CD4-positive, alpha-beta T cell treated with Interleukin-21 for 1 hour (primary cell): ENCODE data around the gene SETD1A.
"Not testable (repeated sequence)": the region's sequence is repeated elsewhere in the genome, so short reads cannot be mapped to it uniquely, and the experiment has no call there.

Experiments
- DNase-seq: peaks from one replicate; pipeline ENCODE4 v3.0.0-alpha.2; 2020

Gene SETD1A

DNA sequence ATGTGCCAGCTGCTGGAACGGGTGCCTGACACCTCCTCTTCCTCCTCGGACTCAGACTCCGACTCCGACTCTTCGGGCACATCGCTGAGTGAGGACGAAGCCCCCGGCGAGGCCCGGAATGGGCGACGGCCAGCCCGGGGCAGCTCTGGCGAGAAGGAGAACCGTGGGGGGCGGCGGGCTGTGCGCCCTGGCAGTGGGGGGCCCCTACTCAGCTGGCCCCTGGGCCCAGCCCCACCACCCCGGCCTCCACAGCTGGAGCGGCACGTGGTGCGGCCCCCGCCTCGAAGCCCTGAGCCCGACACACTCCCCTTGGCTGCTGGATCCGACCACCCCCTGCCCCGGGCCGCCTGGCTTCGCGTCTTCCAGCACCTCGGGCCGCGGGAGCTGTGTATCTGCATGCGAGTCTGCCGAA is 27.4 kb upstream of the SETD1A start:
- DNase-seq: no peak

DNA sequence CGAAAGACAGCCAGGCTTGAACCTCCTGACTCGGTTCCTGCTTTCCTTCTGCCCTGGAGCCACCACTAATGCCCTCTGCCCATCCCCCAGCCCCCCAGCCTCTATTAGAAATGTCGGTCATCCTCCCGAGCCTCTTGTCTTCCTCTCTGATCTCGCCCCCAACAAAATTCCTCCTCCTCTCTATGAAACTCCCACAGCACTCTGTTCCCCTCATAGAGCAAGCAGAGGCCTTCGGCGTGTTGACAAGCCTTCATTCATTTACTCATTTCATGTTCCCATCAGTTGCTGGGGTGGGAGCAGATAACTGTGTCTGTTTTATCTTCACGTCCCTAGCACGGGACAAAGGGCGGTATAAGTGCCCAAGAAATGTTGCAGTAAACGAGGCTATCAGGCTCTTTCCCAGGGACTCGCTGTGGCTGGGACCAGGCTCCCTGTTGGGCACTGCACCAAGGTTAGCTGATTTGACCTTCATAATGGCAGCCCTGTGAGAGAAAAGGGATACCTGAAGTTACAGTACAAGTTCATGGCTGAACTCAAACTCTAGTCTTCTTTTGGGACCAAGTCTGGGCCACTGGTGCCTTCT is 26.4 kb upstream of the SETD1A start:
- DNase-seq: no peak

DNA sequence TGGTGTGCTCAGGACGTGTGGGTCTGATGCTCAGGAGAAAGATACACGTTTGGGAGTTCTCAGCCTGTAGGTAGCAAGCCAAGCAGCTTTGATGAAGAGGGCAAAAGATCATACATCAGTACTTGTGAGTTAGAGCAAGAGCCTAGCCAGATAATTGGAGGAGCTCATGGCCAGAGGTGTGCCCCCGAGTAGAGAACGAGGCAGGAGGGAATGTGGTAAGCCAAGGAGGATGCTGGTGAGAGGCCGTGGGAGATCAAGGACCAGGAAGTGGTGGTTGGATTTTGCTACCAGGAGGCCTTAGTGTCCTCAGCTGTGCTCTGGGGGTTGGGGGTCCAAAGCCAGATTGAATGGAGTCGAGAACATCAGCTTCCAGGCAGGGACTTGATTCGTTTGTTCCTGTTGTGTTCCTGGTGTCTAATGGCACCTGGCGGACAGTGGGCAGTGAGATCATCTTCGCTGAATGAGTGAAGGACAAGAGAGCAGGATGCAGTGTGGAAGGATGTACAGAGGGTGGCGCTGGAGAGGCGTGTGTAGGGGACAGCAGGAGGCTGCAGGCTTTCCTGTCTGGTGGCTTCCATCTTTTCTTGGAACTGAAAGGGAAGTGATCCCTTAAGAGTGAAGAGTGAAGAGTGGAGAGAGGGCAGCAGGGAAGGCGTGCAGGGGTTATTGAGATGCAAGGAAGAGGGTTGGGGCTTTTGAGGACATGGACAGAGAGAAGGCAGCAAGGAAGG is 22.6 kb upstream of the SETD1A start:
- peak; percentile 32 for DNase-seq

DNA sequence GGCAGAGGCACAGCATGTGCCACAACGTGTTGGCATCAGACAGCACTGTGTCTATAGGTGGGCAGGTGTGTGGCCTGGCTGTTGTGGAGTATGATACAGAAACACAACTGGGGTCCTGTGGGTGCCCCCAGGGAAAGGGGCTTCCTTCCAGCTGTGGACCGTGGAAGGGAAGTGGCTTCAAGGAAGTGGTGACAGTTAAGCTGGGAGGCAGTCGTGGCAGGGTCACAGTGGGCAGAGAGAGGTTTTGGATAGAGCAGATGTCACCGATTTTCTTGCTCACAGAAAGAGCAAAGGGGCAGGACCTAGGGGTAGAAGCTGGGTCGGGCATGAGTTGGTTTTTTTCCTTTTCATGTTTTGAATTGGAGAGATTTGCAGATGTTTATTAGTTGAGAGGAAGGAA is 19.9 kb upstream of the SETD1A start:
- no peak for DNase-seq

DNA sequence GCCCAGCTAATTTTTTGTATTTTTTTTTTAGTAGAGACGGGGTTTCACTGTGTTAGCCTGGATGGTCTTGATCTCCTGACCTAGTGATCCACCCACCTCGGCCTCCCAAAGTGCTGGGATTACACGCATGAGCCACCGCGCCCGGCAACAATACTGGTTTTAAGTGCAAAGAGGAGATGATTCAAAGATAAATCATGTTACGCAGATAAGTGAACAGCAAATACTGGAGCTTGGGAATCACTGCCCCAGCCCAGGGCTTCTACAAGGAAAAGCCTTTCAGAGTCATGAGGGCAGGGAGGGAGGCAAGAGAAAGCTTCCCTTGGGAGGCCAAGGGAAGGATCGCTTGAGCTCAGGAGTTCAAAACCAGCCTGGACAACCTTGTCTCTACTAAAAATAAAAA is 18.0 kb upstream of the SETD1A start:
- not testable (repeated sequence) for DNase-seq

DNA sequence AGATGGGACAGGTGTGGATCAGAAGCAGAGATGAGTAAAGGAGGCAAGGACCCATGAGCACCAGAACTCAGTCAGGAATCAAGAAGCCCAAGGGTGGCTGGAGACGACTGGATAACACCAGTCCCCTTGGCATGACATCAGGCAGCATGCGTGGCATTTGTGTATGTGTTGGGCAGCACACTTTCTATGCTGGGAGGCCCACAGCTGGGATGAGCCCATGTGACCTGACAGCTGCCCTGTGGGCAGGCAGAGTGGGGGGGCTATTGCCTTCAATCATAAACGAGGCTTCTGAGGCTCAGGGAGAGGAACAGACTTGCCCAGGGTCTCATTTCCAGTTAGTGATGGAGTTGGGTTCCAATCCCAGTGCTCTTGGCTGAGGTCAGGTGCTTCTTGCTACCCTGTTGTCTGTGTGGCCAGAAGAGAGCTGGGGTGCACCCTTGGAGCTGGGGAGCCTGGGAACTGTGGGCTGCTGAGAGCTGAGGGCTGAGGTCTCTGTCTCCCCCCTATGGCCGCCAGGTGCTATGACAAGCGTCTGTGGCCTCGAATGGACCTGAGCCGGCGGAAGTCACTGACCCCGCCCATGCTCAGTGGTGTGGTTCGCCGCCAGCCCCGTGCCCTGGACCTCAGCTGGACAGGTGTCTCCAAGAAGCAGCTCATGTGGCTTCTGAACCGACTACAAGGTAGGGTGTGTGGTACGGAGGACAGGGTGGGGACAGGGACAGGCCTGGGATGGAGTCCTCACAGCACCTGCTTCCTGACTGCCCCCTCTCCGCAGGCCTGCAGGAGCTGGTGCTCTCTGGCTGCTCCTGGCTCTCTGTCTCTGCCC is 15.7 kb upstream of the SETD1A start:
- DNase-seq: peak; percentile 74

DNA sequence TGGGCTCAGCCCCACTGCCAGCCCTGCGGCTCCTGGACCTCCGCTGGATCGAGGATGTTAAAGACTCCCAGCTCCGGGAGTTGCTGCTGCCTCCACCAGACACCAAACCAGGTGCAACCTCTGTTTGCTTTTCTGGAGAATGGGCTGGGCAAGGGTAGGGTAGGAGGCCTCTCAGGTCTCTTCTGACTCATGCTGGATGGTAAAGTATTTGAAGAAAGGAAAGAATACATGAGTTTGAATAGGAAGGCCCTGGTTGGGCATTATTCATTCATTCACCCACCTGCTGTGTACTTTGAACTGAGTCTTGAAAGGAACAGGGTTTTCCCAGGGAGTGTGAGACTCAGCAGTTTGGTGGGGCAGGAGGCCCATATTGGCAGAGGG is 15.1 kb upstream of the SETD1A start:
- no peak for DNase-seq

DNA sequence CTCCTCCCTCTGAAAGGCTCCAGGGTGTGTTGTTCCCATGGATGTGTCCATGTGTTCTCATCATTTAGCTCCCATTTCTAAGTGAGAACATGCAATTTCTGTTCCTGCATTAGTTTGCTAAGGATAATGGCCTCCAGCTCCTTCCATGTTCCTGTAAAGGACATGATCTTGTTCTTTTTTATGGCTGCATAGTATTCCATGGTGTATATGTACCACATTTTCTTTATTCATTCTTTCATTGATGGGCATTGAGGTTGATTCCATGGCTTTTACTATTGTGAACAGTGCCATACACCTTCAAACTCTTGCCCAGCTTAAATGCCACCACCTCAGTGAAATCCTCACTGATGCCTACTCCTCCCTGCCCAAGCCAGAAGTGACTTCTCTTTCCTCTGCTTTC is 13.2 kb upstream of the SETD1A start:
- no peak for DNase-seq

DNA sequence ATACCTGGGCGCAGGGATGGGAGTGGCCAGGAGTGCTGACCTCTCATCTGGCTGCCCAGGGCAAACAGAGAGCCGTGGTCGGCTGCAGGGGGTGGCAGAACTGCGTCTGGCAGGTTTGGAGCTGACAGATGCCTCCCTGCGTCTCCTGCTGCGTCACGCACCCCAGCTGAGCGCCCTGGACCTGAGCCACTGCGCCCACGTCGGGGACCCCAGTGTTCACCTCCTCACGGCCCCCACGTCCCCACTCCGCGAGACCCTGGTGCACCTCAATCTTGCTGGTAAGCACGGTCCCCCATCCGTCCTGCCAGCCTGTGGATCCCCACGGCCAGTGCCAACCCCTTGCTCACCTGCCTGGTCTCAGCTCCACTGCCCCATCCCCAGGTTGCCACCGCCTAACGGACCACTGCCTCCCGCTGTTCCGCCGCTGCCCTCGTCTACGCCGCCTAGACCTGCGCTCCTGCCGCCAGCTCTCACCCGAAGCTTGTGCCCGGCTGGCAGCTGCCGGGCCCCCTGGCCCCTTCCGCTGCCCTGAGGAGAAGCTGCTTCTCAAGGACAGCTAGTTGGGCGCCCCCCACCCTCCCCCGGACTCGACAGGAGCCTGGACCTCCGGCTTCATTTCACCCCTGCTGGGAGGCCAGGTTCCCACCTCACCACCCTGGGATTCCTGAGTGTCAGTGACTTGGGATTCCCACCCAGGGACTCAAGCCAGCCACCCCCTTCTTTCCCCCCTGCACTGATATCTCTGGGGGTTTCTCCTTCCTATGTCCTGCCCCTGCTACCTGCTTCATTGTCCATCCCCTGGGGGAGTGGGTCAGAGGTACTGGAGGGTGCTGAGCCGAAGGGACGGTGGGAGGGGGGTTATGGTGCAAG is 10.6 kb upstream of the SETD1A start:
- no peak for DNase-seq

DNA sequence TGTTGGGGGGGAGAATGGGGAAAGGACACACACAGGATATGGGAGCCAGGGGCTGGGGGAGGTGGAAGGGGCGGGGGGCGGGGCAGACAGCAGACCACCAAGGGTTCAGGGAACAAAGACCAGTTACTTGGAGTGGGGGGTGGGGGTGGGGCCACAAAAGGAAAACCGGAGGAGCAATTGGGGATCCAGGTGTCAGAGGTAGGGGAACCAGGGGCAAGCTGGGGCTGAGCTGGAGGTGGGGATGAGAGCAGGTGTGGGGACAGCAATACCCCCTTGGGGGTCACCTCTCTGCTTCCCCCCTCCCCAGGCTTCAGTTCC is 10.1 kb upstream of the SETD1A start:
- DNase-seq: no peak

DNA sequence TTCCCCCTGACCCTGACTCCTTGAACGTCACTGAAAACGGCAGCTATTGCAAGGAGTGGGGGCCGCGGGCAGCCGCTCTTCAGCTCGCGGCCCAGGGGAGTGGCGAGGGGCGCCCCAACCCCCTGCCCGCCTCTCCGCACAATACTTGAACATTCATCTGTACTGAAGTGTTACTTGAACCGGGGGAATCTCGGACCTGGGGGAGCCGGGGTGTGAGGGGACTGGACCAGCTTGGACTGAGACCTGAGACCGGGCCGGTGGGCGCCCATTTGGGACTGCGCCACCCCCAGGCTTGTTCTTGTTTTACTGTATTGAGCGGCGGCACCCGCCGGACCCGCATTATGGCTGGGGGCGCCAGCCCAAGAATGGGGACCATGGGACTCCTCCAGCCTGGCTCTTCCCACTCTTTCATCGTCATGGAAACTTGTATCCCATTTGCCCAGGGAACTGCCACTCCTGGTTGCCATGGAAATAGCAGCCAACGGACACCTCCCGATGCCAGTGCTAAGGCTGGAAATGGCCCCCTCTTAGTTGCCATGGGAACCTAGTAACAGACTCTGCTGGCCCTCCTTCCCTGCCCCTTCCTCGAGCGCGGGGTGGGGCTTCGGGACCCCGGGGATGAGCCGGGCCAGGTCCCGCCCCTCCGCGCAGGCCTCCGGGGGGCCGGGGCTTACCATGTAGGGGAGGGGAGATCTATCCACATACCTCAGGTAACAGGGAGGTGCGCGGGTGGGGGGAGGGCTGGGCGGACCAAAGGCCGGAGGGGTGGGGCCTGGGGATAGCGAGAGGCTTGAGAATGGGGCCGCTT is 9.5 kb upstream of the SETD1A start:
- DNase-seq: peak; percentile 39

DNA sequence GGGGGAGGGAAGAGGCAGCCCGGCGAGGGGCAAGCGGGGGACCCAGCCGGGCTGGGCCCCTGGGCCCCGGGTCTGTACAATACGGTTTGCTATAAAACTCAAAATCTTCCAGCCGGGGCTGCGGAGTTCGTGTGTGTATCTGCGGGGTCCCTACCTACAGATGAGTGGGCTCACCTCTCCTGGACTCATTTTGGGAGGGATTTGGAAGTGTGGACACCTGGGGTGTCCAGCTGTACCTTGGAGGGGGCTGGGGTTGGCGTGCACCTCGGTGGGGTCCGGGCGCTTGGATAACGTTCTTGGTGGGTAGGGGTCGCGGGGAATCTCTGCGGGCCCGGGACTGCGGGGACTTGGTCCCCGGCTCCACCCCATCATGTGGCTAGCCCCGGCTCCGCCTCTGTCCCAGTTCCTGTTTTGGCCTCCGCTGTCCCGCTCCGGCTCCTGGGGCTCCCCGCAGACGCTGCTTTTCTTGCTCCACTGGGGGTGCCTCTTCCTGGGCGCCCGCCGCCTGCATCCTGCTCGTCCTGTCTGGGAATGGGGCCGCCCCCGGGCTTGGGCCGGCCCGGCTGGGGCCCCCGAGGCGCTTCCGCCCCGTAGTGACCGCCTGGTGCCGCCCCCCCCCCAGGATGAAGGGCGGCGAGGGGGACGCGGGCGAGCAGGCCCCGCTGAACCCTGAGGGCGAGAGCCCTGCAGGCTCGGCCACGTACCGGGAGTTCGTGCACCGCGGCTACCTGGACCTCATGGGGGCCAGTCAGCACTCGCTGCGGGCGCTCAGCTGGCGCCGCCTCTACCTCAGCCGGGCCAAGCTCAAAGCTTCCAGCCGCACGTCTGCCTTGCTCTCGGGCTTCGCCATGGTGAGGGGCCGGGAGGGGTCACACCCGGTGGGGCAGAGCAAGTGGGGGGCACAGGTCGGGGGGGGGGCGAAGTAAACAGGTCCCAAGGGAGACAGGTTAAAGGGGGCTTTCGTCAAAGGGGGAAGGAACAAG is 8.6 kb upstream of the SETD1A start, which contains the start of gene ORAI3:
ORAI3 (plus strand) TSS at position 402 of the 983 bp plus-strand sequence; CDS start at position 624, 222 bp downstream.
- DNase-seq: peak; percentile 42

DNA sequence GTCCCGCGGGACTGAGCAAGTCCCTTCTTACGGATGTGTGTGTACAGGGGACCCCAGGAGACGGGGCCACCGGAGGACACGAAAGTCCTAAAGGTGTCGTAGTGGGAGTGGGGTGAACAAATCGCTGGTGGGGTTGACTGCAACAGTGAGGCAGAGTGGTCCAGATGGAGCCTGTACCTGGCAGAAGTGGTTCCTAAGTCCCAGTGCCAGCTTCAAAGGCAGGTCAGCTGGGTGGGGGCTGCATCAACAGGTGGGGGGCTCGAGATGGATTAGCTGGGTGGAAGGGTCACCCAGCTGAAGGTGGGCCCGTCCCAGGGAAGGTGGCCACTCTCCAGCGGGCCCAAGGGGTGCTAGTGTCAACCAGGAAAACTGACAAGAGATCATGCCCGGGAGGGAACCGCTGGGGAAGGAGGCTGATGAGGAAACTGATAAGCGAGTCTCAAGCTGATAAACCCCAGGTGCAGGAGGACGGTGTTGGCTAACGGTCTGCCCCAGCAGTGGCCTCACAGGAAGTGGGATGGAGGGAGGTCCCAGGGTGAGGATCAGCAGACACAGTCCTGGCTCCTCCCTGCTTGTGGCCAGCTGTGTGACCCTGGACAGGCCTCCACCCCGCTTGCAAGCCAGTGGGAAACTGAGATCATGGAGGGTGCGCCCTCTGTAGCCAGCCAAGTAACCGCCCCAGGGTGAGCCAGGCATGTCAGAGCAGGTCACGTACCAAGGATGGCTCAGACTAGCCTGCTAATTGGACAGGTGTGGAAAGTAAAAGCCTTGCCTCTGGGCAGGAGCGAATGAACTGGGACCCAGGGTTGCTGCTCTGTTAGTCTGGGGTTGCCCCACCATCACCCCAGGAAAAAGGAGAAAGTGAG is 7.7 kb upstream of the SETD1A start:
- DNase-seq: peak; percentile 28

DNA sequence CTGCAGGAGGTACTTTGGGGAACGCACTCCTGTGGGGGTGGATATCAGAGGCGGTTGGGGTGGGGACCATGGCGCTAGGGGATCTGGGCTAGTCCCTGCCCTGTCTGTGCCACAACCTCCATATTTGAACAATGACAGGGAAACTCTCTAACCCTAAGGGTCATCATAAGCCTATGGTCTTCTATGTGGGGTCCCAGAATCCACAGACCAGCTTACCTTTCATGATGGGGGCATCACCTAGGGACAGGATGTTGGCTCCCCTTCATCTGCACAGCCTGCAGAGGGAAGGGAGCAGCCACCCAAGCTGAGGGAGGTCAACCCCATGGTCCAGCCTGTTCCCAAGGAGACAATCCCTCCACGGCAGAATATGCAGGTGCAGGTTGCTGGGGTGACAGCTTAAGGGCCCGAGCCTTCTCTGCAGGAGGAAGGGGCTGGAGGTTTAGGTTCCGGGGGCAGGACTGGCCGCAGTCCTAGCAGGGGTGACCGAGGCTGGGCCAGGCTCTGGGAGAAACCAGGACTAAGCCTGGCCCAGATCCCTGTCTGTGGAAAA is 7.0 kb upstream of the SETD1A start:
- no peak for DNase-seq

DNA sequence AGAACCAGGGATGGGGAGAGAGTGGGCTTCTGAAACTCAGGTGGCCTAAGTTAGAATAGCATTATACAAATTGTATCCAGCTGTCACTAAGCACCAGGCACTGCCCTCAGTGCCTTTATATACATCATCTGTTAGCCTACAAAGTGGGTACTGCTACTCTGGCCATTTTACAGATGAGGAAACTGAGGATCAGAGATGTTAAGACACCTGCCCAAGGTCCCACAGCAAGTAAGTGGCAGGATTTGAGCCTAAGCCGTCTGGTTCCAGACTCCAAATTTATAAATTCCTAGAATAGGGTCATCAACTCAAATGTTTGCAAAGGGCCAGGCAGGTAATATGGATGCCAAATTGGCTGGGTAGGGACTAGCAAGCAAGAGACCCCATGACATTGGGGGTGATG is 6.4 kb upstream of the SETD1A start:
- DNase-seq: no peak

DNA sequence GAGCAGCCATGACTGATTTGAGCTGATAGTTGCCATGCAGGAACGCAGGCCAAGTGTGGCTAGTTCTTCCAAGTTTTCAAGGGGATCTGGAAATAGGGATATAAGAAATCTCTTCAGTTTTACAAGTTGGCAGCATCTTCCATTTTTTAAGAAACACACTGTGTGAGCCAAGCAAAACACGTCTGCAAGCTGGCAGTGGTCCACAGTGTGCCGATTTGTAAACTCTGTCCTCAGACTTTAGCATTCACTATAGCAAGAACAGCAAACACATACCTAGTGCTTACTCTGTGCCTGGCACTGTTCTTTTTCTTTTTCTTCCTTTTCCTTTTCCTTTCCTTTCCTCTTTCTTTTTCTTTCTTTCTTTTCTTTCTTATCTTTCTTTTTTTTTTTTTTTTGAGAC is 5.8 kb upstream of the SETD1A start:
- no peak for DNase-seq

DNA sequence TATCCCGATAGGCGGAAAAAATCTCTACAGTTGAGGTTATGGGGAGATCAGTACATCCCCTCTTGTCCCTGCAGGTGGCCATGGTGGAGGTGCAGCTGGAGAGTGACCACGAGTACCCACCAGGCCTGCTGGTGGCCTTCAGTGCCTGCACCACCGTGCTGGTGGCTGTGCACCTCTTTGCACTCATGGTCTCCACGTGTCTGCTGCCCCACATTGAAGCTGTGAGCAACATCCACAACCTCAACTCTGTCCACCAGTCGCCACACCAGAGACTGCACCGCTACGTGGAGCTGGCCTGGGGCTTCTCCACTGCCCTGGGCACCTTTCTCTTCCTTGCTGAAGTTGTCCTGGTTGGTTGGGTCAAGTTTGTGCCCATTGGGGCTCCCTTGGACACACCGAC is 4.4 kb upstream of the SETD1A start:
- no peak for DNase-seq

DNA sequence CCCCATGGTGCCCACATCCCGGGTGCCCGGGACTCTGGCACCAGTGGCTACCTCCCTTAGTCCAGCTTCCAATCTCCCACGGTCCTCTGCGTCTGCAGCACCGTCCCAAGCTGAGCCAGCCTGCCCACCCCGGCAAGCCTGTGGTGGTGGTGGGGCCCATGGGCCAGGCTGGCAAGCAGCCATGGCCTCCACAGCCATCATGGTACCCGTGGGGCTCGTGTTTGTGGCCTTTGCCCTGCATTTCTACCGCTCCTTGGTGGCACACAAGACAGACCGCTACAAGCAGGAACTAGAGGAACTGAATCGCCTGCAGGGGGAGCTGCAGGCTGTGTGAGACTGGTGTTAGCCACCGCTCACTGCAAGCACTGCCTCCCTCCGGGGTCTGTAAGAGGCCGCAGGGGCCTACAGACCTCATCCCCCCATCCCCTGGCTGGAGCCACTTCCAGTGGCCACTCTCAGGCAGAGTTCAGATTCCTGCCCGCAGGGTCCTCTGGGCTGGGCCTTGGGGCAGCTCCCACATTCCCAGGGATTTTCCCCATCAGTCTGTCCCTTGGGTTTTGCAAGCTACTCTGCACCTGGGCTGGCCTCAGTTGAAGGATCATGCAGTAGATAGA is 3.9 kb upstream of the SETD1A start:
- peak; percentile 73 for DNase-seq

DNA sequence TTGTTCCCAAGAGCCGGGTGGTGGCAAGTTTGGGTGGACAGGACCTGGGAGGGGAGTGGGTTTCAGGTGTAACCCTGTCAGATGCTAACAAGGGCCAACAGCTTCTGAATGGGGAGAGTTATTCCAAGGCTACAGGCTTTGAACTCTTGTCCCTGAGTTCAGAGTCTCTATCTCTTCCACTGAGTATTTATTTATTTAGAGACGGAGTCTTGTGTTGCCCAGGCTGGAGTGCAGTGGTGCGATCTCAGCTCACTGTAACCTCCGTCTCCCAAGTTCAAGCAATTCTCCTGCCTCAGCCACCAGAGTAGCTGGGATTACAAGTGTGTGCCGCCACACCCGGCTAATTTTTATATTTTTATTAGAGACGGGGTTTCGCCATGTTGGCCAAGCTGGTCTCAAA is 2.6 kb upstream of the SETD1A start:
- DNase-seq: no peak
